Left colon (tissue), 2 donors: ENCODE data around the gene PAQR4. TPM values are rescaled to one million over a fixed set of nuclear protein-coding genes. Genes with fewer than 3 reads are reported as not detected.

Experiments used
- ATAC-seq: fragments of 200-7000 bp; cut with Tn5 transposase; one replicate; pipeline ENCODE4 v1.9.1; 2020; ENCODE audit warnings: mild to moderate bottlenecking, moderate library complexity
- DNase-seq, 2 donors: peaks; one replicate each; pipeline ENCODE4 v3.0.0-alpha.2; 2020
- intact Hi-C, 2 donors: fragments of 100-400 bp; cut with DNase I in 1 of 2; cut with micrococcal nuclease in 1 of 2; formaldehyde crosslinking; loops; one replicate each; pipeline versions ENCODE4 v1.11.2 to v1.14.0; 2022; cut with DNase I, micrococcal nuclease
- total RNA-seq, 2 donors: library from RNA; stranded (reverse); fragmentation: NEBNext Ultra II Directional; extraction: Animal tissue kit (Norgen Biotek cat#: 25700); gene quantifications; one replicate each; pipeline ENCODE4 v1.2.1, GENCODE V29; 2021
- donor health status: DM: no; HTN: no; CAD: no.
- donor health status: DM: yes; HTN: yes; CAD: no.

PAQR4 gene
- total RNA-seq, 2 donors from 2014 or later = 8.7 to 12.7 TPM

DNA sequence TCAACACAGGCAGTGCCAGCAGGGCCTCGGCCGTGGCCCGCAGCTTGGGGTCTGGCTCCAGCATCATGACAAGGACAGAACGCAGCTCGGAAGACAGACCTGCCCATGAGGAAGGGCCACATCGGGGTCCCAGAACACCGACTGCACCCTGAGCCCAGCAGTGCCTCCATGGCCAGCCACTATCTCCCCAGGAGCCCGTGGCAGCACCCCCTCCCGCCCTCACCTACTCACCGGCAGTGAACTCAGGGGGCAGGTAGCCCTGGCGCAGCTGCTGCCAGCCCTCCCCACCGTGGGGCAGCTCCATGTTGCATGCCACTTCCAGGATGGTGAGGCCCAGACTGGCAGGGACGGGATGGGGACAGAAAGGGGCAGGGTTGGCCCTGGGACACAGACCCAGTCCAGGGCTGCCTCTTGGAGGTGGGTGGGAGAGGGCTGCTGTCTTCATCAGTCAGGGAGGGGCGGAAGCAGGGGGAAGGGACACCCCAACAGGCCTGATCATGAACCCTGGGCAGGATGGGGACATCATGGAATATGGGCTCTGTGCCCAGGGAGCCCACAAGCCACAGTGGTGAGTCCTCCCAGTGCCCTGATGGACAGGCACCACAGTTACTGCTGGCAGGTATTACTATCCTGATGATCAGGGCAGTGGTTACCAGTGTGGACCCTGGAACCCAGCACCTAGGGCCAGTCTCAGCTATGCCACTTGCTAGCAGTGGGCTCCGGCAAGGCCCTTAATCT lies 5.3 kb downstream of the PAQR4 start:
- intact Hi-C loops = no loop called here
- ATAC-seq (no peak), DNase-seq (no peak)

- no peak for DNase-seq
- no peak for ATAC-seq
- intact Hi-C loops = no loop called here
Measured at GRCh38 chr16:2975161-2975795, 6.1 kb downstream of the PAQR4 start.

GRCh38 chr16:2976201-2976600 lies 7.1 kb downstream of the PAQR4 start:
- no peak for DNase-seq
- intact Hi-C loops = no loop called here
- ATAC-seq = no peak

DNA sequence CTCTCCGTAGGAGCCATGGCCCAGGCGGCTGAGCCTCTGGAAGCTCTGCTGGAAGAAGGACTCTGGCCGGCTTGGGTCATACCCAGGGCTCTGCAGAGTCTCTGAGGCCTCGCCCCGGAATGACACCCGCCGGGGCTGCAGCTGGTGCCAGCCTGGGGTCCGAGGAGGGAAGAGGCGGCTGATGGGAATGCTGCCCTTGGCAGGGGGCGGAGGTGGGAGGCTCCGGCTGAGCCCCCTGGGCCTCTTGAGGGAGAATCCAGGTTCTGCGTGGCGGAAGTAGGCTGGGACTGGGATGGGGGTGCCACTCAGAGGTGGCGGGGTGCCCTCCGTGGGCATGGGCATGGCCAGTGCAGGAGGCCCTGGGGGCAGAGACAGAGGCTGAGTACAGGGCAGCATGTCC lies 7.5 kb downstream of the PAQR4 start:
- intact Hi-C loops = no loop called here
- DNase-seq = no peak
- no peak for ATAC-seq

- peak; percentile 47 for ATAC-seq
- intact Hi-C loops = no loop called here
- DNase-seq = peak; percentile 64 to 65
Measured at GRCh38 chr16:2977440-2977839, 8.3 kb downstream of the PAQR4 start.

GRCh38 chr16:2979669-2980226 lies 10.6 kb downstream of the PAQR4 start:
- ATAC-seq = no peak
- intact Hi-C loops = no loop called here
- DNase-seq = peak in 1 of 2 donors; percentile 35

DNA sequence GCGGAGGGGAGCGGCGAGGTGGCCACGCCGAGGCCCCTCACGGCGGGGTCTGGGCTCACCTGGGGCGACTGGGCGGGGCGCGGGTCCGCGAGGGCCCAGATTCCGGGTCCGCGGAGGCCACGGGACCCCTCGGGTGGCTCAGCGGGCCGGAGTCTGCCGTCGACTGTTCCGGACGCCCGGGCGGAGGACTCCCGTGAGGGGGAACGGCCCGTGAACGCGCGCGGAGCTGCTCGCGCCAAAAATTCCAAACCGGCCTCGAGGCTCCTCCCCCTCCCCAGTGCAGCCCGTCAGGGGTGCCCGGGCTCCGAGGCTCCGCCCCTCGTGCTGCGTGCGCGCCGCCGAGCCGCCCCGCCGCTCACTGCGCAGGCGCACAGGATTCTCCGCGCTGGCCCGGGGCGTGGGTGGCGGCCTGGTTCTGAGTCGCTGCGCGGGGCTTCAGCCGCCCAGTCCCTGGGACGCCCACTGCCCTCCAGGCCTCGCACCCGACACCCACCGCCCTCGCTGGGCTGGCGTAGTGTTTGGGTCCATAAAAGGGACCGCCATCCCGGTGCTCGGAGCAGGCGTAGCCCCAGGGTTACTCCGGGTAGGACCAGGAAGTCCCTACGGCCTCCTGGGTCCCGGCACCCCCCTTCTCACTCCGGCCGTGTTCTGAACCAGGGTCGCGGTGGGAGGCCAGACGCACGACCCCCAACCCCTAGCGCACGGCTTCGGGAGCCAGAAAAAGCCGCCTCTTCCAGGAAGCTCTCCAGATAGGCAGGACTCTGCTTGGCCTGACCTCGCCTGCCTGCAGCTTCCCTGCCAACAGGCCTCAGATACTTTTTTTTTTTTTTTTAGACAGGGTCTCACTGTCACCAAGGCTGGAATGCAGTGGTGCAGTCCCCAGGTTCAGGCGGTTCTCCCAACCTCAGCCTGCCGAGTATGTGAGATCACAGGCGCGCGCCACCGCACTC lies 11.4 kb downstream of the PAQR4 start, which contains the start of gene PKMYT1:
Gene PKMYT1, minus strand, starts transcription at position 220 of the 950 bp plus-strand sequence. CDS start 789 bp downstream, outside the sequence.
- intact Hi-C loops = no loop called here
- DNase-seq (peak; percentile 84 to 95), ATAC-seq (peak; percentile 85)

DNA sequence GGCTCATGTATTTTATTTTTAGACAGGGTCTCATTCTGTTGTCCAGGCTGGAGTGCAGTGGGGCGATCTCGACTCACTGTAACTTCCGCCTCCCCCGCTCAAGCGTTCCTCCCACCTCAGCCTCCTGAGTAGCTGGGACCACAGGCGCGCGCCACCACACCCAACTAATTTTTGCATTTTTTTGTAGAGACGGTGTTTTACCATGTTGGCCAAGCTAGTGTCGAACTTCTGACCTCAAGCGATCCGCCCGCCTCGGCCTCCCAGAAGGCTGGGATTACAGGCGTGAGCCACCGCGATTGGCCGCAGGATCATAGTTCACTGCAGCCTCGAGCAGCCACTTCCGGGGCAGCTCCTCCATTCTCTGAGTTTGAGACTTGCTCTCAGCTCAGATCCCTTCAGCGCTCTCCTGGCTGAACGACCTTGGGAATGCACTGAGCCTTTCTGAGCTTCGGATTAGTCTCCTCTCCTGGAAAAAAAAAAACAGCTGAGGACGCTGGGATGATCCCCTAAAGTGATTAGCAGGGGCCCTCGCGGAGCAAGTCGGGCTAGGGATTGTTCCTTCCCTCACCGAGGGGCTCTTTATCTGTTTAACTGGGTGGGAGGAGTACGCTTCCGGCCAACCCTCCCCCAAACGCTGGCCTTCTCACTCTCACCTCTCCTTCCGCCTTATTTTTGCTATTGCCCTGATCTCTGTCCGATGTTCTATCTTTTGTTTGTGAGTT lies 12.2 kb downstream of the PAQR4 start:
- DNase-seq (no peak), ATAC-seq (no peak)
- intact Hi-C loops = no loop called here

- ATAC-seq = no peak
- intact Hi-C loops = no loop called here
- DNase-seq = no peak
Measured at GRCh38 chr16:2981899-2982250, 12.7 kb downstream of the PAQR4 start.

- intact Hi-C loops = no loop called here
- ATAC-seq = no peak
- no peak for DNase-seq
Measured at GRCh38 chr16:2982402-2982801, 13.3 kb downstream of the PAQR4 start.

- intact Hi-C loops = no loop called here
- ATAC-seq = peak; percentile 67
- peak; percentile 67 to 83 for DNase-seq
Measured at GRCh38 chr16:2983706-2984136, 14.6 kb downstream of the PAQR4 start.

- intact Hi-C loops = no loop called here
Measured at GRCh38 chr16:2985462-2985861, 16.3 kb downstream of the PAQR4 start.

GRCh38 chr16:2985893-2986355 lies 16.8 kb downstream of the PAQR4 start:
- intact Hi-C loops = no loop called here
- ATAC-seq (no peak), DNase-seq (no peak)

More at GRCh38 chr16:2985462-2985861, 16.3 kb downstream of the PAQR4 start:
- ATAC-seq (no peak), DNase-seq (no peak)

GRCh38 chr16:2986623-2987188 lies 17.6 kb downstream of the PAQR4 start:
- intact Hi-C loops = no loop called here
- ATAC-seq = no peak
- DNase-seq = no peak

- intact Hi-C loops = no loop called here
- no peak for ATAC-seq
- DNase-seq = no peak
Measured at GRCh38 chr16:2987286-2987685, 18.1 kb downstream of the PAQR4 start.

- no peak for DNase-seq
Measured at GRCh38 chr16:2987833-2988232, 18.7 kb downstream of the PAQR4 start.

GRCh38 chr16:2988590-2989099 lies 19.5 kb downstream of the PAQR4 start:
- ATAC-seq (no peak), DNase-seq (no peak)
- intact Hi-C loops = no loop called here

More at GRCh38 chr16:2987833-2988232, 18.7 kb downstream of the PAQR4 start:
- intact Hi-C loops = no loop called here
- no peak for ATAC-seq

DNA sequence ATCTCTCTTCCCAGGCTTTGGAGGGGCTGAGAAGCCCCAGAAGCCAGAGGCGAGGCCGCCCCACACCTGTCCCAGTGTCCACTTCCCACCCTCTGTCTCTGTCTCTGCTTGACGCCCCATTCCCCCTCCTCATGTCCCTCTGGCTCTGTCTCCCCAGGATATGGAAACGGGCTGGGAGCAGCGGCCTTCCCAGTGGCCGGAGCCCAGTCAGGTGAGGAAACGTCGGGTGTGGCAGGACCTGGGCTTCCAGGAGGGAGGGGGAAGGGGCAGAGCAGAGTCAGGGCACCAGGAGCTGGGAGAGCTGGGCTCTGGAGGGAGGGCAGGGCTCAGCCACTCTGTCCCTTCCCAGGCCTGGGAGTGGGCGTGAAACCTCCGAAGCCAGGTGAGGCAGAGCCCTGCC lies 21.7 kb downstream of the PAQR4 start:
- peak; percentile 77 for ATAC-seq
- DNase-seq = no peak
- intact Hi-C loops = no loop called here
